Non-pigmented ciliary epithelial cell (primary cell): Measurements from ENCODE around the gene SPATS2.
"Not testable (repeated sequence)": the region's sequence is repeated elsewhere in the genome, so short reads cannot be mapped to it uniquely, and the experiment has no call there.

Source experiments
- DNase-seq: peaks from one replicate; pipeline ENCODE4 v3.0.0-alpha.2; 2010; ENCODE audit warnings: low read depth

Gene SPATS2

DNA sequence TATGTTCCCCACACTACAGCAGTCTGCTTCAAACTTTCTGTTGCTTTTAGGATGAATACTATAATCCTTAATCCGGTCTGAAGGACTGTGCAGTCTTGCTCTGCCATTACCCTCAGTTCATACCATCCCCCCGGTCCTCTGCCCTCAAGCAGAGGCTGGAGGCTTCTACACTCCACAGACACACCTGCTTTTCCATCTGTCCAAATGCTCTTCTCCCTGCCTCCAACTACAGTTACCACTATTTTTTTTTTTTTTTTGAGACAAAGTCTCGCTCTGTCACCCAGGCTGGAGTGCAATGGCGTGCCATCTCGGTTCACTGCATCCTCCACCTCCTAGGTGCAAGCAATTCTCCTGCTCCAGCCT, 152.3 kb downstream of the SPATS2 start:
- no peak for DNase-seq

GRCh38 chr12:49521389-49521788, 154.1 kb downstream of the SPATS2 start:
- DNase-seq, result no peak

GRCh38 chr12:49524660-49525324, 157.5 kb downstream of the SPATS2 start:
- no peak for DNase-seq

GRCh38 chr12:49525942-49526341, 158.7 kb downstream of the SPATS2 start:
- no peak for DNase-seq

GRCh38 chr12:49527361-49528130, 160.3 kb downstream of the SPATS2 start:
- DNase-seq, result no peak

GRCh38 chr12:49529414-49529813, 162.2 kb downstream of the SPATS2 start:
- no peak for DNase-seq

GRCh38 chr12:49531745-49532144, 164.5 kb downstream of the SPATS2 start:
- no peak for DNase-seq

GRCh38 chr12:49533331-49533730, 166.1 kb downstream of the SPATS2 start:
- no peak for DNase-seq

DNA sequence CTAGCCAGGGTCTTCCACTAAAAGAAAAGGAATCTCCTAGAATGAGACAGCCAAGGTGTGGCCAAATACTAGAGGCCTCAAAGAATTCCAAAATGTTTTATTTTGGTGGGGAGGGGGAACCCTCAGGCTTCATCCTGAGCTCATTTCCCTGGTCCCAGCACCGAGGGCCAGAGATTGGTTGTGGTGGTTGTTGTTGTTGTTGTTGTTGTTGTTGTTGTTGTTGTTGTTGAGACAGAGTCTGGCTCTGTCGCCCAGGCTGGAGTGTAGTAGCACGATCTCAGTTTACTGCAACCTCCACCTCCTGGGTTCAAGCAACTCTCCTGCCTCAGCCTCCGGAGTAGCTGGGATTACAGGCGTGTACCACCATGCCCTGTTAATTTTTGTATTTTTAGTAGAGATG, 166.9 kb downstream of the SPATS2 start:
- not testable (repeated sequence) for DNase-seq

- DNase-seq, result no peak
Measured at GRCh38 chr12:49534731-49535278, 167.5 kb downstream of the SPATS2 start.

DNA sequence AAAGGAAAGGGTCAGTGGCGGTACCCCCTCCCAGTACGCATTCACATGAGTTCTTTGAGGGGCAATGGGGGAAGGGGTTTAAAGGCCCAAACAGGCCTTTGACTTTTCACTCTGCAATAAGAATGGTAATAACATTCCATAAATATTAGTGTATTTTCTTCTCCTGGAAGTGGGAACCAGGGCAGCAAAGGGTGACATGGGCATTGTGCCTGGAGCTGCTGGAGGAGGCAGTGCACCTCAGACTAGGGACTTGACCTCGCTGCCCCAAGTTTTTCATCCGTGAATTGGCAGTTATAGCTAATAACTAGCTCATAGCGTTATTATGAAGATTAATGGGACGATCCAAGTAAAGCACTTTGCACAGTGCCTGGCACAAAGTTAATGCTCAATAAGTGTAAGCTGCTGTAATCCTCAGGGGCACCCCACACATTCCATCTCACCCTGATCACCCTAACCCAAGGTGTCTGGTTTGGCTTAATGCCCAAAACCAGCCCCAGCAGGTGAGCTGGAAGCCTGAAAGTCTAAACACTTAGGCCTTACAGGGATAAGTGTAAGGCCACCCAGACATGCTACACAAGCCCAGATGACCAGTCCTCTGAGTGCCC, 168.8 kb downstream of the SPATS2 start:
- no peak for DNase-seq

GRCh38 chr12:49536526-49537071, 169.3 kb downstream of the SPATS2 start:
- no peak for DNase-seq

- no peak for DNase-seq
Measured at GRCh38 chr12:49537231-49537751, 170.0 kb downstream of the SPATS2 start.

GRCh38 chr12:49537752-49538509, 170.7 kb downstream of the SPATS2 start:
- no peak for DNase-seq

- DNase-seq, result no peak
Measured at GRCh38 chr12:49538510-49539403, 171.5 kb downstream of the SPATS2 start, which contains the start of gene KCNH3. TSS of gene KCNH3 (plus strand) at chr12:49539030. CDS start at chr12:49539417, 387 bp downstream.

GRCh38 chr12:49539406-49540228, 172.4 kb downstream of the SPATS2 start:
- no peak for DNase-seq

GRCh38 chr12:49540229-49541139, 173.2 kb downstream of the SPATS2 start:
- DNase-seq, result no peak

- DNase-seq, result no peak
Measured at GRCh38 chr12:49541140-49541861, 174.0 kb downstream of the SPATS2 start.
